ENCODE data around the gene IRF2BP1. TPM values are rescaled to one million over a fixed set of nuclear protein-coding genes. Genes with fewer than 3 reads are reported as not detected.

Gene IRF2BP1
- total and polyA plus RNA-seq, 12 donors: 8.0 to 23.0 (median 19.5) TPM

DNA sequence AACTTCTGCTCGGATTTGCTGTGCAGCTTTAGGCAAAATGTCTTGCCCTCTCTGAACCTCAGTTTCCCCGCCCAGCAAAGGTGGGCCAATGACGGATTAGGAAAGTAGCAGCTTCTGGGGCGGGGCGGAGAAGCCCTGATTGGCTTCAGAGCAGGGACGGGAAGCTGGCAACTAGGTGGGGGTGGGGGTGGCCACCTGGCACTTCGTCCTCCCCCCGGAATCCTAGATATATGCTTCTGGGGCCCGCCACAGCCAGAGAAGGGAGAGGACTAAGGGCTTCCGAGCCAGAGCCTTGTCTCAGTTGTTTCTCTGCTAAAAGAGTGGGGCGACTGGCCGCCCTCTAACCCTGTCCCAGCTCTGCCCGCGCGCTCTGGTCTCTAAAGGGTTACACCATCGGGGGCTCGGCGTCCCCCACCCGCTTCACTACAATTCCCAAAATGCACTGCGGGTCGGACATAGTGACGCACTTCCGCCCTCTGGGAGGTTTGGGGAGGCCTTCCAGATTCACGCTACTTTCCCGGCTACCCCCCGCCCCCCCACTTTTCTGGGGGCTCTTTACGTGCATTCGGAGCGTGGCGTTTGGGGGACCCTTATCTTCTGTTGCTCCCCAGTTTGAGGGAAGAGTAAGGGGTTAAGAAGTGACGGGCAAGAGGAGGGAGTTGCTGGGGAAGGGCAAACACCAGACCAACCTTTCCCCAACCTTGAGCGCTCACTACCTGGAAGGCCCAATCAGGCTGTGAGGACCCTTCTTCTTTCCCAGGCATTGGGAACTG, 672 bp upstream of the IRF2BP1 start:
- TF ChIP-seq CTCF (IDR thresholded peaks at IDR 0.05): no peak
- DNase-seq (peak; percentile 89 to 93), ATAC-seq (peak; percentile 88 to 98 (median 94))
- intact Hi-C loops (cut with DNase I): loop anchor here in 1 of 10 donors (1.0 to 10.0 kb wide), 3 partner anchors 16 to 72 kb away; partner anchors contain the start of genes MYPOP, RSPH6A and SYMPK
- 0 to 1% methylated on average over 31 to 32 of the region's 32 CpGs for WGBS, 2 donors
- Histone ChIP-seq H3K27ac (peak overlapping the region; percentile 79 to 97 (median 92)), H3K9me3 (no peaks in the 10 kb centered on the region), H3K36me3 (peaks cover 0 to 42% (median 7%) of the 10 kb centered on the region in 9 donors), H3K27me3 (no peaks in the 10 kb centered on the region), H3K4me3 (peak overlapping the region; percentile 56 to 92 (median 80)), H3K4me1 (peaks cover 15 to 45% (median 37%) of the 10 kb centered on the region in 9 donors)

DNA sequence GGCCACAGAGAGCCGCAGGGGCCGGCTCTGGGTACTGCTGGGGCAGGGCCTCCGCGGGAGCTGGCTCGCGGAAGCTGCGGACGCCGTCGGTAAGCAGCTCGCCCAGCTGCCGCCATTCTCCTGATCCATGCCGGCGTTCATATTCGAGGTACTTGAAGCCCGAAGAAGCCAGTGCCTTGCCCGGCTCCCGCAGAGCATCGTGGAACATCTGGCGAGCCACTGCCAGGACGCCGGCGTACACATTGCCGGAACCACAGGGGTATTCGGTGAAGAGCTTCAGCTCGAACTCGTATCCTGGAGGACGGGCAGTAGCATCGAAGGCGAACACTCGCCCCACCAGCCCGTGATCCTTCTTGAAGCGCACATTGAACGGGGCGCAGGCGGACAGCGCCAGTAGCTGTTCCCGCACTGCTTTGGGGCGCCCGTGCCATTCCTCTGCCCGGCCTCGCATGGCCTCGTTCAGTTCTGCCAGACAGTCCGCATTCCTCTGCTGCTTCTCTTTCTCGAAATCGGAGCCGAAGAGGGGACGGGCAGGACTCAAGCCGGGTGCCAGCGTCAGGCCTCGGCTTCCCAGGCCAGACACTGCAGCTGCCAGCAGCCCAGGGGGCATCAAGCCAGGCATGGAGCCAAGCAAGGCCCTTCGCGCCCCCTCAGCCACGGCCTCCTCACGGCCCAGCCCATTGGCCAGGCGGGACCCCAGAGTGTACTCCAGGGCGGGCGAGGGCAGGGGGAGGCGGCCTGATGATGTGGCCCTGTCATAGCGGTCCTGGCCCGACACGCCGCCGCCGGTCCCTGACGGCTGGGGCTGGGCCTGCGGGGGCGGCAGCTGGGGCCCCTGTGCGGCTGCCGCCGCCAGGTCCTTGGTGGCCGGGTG, 1.0 kb downstream of the IRF2BP1 start:
- H3K36me3 ChIP-seq: peaks cover 0 to 25% (median 7%) of the 10 kb centered on the region in 9 donors
- ATAC-seq (peak in 2 of 8 donors; percentile 1 to 34), DNase-seq (peak in 1 of 2 donors; percentile 31)
- peak overlapping the region; percentile 56 to 92 (median 80) for H3K4me3 ChIP-seq
- 55 to 57% methylated on average over 70 to 72 of the region's 72 CpGs for WGBS, 2 donors
- TF ChIP-seq CTCF (IDR thresholded peaks at IDR 0.05): no peak
- H3K27ac ChIP-seq: peak overlapping the region in 9 of 10 donors; percentile 81 to 97 (median 93)
- intact Hi-C loops (cut with DNase I): loop anchor here in 1 of 10 donors (10.0 kb wide), 1 partner anchor 70 kb away; the partner anchor contains the start of gene RSPH6A
- no peaks in the 10 kb centered on the region for H3K27me3 ChIP-seq
- H3K9me3 ChIP-seq: no peaks in the 10 kb centered on the region
- H3K4me1 ChIP-seq: peaks cover 15 to 45% (median 37%) of the 10 kb centered on the region in 9 donors

DNA sequence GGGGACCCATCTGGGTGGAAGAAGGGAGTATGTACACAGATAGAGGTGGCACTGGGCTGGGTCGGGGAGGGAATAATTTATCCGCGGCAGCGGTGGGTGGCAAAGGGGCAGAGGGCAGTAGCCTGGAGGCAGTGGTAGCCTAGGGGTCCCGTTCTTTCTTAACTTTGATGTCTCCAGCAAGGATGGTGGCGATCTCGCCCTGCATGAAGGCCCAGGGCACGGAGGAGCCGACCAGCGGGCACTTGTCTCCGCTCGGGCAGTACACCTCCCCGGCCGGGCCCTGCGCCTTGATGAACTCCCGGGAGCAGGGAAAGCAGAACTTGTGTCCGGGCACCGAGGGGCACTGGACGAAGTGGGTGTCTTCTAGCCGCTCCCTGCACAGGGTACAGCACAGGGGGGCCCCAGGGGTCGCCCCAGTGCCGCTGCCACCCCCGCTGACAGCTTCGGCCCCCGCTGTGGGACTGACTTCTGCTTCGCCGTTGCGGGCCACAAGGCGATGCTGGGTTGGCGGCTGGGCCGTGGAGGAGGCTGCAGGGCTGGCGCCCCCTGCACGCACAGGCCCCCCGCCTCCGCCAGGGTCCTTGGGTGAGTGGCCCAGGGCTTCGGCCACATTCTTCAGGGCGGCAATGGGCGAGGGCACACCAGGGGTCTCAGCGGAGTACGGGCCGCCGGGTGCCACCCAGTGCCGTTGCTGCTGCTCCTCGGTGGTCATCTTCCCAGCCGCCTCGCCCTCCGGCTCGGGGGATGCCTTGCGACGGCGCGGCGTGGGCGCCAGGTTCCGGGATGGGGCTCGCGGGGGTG, 1.9 kb downstream of the IRF2BP1 start:
- H3K27ac ChIP-seq: no peak overlapping the region
- WGBS, 2 donors: 91 to 93% methylated on average over 57 of the region's 57 CpGs

More for the DNA sequence above, 1.9 kb downstream of the IRF2BP1 start:
- no peaks in the 10 kb centered on the region for H3K9me3 ChIP-seq
- ATAC-seq: no peak
- intact Hi-C loops (cut with DNase I): loop anchor here in 2 of 10 donors (2.0 to 10.0 kb wide), 2 partner anchors 19 to 69 kb away; partner anchors contain the start of genes FOXA3 (in 1 of the 2) and RSPH6A (in 1 of the 2)
- peak overlapping the region in 4 of 10 donors; percentile 11 to 79 (median 40) for H3K4me3 ChIP-seq
- DNase-seq: no peak
- no peak for TF ChIP-seq CTCF (IDR thresholded peaks at IDR 0.05)
- peaks cover 15 to 45% (median 37%) of the 10 kb centered on the region in 9 donors for H3K4me1 ChIP-seq
- H3K27me3 ChIP-seq: peaks cover 0 to 3% (median 0%) of the 10 kb centered on the region in 7 donors
- peaks cover 0 to 16% (median 7%) of the 10 kb centered on the region in 9 donors for H3K36me3 ChIP-seq

Data from heart right ventricle (tissue), 16 donors.